Measurements from ENCODE around the gene MYADM.

DNA sequence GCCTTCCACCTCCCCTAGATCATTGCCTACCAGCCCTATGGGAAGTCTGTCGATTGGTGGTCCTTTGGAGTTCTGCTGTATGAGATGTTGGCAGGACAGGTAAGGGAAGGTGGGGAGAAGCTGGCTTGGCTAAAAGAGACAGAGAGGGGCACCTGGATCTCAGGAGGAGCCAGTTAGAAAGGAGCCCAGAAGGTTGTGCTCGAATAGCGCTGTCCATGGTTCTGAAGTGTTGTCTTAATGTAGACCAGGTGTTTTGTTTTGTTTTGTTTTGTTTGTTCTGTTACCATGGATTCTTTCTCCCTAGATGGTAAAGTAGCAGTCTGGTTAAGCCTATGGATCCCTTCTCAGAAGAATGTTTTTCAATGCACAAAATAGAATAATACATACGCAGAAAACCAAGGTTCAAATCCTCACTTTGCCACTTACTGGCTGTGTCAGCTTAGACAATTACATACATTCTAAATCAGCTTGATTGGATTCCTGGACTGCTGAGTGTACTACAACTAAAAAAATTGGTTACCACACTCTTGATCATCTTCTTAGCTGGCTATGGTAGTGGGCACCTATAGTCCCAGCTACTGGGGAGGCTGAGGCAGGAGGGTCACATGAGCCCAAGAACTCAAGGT is 35.5 kb downstream of the MYADM start:
- TF ChIP-seq, protein P1, sequence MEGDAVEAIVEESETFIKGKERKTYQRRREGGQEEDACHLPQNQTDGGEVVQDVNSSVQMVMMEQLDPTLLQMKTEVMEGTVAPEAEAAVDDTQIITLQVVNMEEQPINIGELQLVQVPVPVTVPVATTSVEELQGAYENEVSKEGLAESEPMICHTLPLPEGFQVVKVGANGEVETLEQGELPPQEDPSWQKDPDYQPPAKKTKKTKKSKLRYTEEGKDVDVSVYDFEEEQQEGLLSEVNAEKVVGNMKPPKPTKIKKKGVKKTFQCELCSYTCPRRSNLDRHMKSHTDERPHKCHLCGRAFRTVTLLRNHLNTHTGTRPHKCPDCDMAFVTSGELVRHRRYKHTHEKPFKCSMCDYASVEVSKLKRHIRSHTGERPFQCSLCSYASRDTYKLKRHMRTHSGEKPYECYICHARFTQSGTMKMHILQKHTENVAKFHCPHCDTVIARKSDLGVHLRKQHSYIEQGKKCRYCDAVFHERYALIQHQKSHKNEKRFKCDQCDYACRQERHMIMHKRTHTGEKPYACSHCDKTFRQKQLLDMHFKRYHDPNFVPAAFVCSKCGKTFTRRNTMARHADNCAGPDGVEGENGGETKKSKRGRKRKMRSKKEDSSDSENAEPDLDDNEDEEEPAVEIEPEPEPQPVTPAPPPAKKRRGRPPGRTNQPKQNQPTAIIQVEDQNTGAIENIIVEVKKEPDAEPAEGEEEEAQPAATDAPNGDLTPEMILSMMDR (IDR thresholded peaks at IDR 0.05; ENCODE audit: poor library complexity): no peak
- TF ChIP-seq EZH2phosphoT487 (IDR thresholded peaks at IDR 0.05; ENCODE audit: low read depth, severe bottlenecking, unreplicated experiment): no peak

All from hepatocyte (in vitro differentiated cells).